Endothelial cell of umbilical vein (primary cell): ENCODE measurements around the gene CTSW. TPM values are rescaled to one million over a fixed set of nuclear protein-coding genes. Genes with fewer than 3 reads are reported as not detected.

ENCODE experiments used
- BruUV-seq: library from RNA; stranded (reverse); fragments of 400-500 nt; replicated peaks from 2 replicates; lab custom pipeline; 2021; lab: Mats Ljungman, UMichigan
- CTCF ChIA-PET: fragments of 300-600, 350-600 bp; sonication (Branson Sonifier 250); formaldehyde crosslinking; loops from one replicate; lab custom pipeline; 2021; ENCODE audit warnings: antibody characterized with exemption, inconsistent platforms; lab: Charles Lee
- POLR2A ChIA-PET: fragments of 300-600, 350-600 bp; sonication (Branson Sonifier 250); formaldehyde crosslinking; loops from one replicate; lab custom pipeline; 2021; ENCODE audit warnings: antibody characterized with exemption, inconsistent platforms; lab: Charles Lee
- DNase-seq: peaks from one replicate; pipeline ENCODE4 v3.0.0-alpha.2; 2011; ENCODE audit warnings: low read depth, low spot score
- FAIRE-seq: peaks from 2 replicates; lab custom pipeline; 2011; peaks lifted over from hg19 to GRCh38; lab: Jason Lieb, UNC
- H2AFZ ChIP-seq: 2 replicates; pipeline ENCODE4 v1.6.0; 2012; ENCODE audit warnings: low read depth, low read length, control low read depth, inconsistent platforms
- H3K27ac ChIP-seq: 2 replicates; pipeline ENCODE4 v1.5.1; 2011; ENCODE audit warnings: low read depth, mild to moderate bottlenecking, control low read depth, low read length, moderate library complexity; ENCODE audit not compliant: insufficient read depth
- H3K27me3 ChIP-seq, 2 experiments: 2 replicates each; pipeline versions ENCODE4 v1.6.0 to v1.6.1; 2011; ENCODE audit warnings: low read length in 2 of 2, mixed read lengths in 1 of 2; ENCODE audit not compliant: control insufficient read depth in 2 of 2, insufficient read depth in 2 of 2
- H3K36me3 ChIP-seq, 2 experiments: 2 replicates in 1 of 2; 3 replicates in 1 of 2; pipeline ENCODE4 v1.5.1; 2011; ENCODE audit warnings: low read length in 2 of 2, mild to moderate bottlenecking in 1 of 2, moderate library complexity in 1 of 2; ENCODE audit not compliant: control insufficient read depth in 2 of 2, insufficient read depth in 2 of 2; ENCODE audit errors: extremely low read depth in 1 of 2
- H3K4me1 ChIP-seq: 3 replicates; pipeline ENCODE4 v1.5.1; 2011; ENCODE audit warnings: mild to moderate bottlenecking, low read length; ENCODE audit not compliant: control insufficient read depth, insufficient read depth; ENCODE audit errors: extremely low read depth
- H3K4me2 ChIP-seq: 2 replicates; pipeline ENCODE4 v1.6.1; 2011; ENCODE audit warnings: low read length, control low read depth, mixed read lengths; ENCODE audit not compliant: insufficient read depth
- H3K4me3 ChIP-seq, 3 experiments: fragments of 200-600 bp in 1 of 3; sonication (generic), shearing (Covaris generic) in 1 of 3; replicated peaks in 1 of 3; 2 replicates each; pipeline ENCODE4 v1.5.1; 2011 to 2016; ENCODE audit warnings: control low read depth in 3 of 3, low read length in 3 of 3, mild to moderate bottlenecking in 2 of 3, inconsistent platforms in 1 of 3, low read depth in 1 of 3, moderate library complexity in 1 of 3; ENCODE audit not compliant: insufficient read depth in 1 of 3
- H3K79me2 ChIP-seq: 2 replicates; pipeline ENCODE4 v1.6.0; 2012; ENCODE audit warnings: low read length, inconsistent platforms; ENCODE audit not compliant: control insufficient read depth, insufficient read depth
- H3K9ac ChIP-seq: replicated peaks from 2 replicates; pipeline ENCODE3; 2011; ENCODE audit warnings: low read length, control low read depth; ENCODE audit not compliant: insufficient read depth; ENCODE audit errors: extremely low read depth
- H3K9me1 ChIP-seq: replicated peaks from 3 replicates; pipeline ENCODE4 v1.6.0; 2011; ENCODE audit warnings: mild to moderate bottlenecking, low read length; ENCODE audit not compliant: control insufficient read depth, insufficient read depth; ENCODE audit errors: extremely low read depth
- H3K9me3 ChIP-seq: replicated peaks from 2 replicates; pipeline ENCODE4 v1.5.1; 2012; ENCODE audit warnings: low read length, inconsistent platforms; ENCODE audit not compliant: control insufficient read depth, insufficient read depth
- H4K20me1 ChIP-seq: replicated peaks from 2 replicates; pipeline ENCODE3; 2011; ENCODE audit warnings: mild to moderate bottlenecking, low read length; ENCODE audit not compliant: control insufficient read depth, insufficient read depth; ENCODE audit errors: extremely low read depth
- EZH2 ChIP-seq: IDR thresholded peaks from 2 replicates; pipeline ENCODE4 v1.6.1; 2012; ENCODE audit warnings: borderline replicate concordance, low read depth, mild to moderate bottlenecking, moderate library complexity, low read length, inconsistent platforms; ENCODE audit not compliant: severe bottlenecking
- FOS ChIP-seq: IDR thresholded peaks from 2 replicates; pipeline ENCODE4 v1.6.1; 2011; ENCODE audit warnings: mild to moderate bottlenecking, low read length, moderate library complexity, borderline replicate concordance; ENCODE audit not compliant: insufficient read depth
- GATA2 ChIP-seq: IDR thresholded peaks from 2 replicates; pipeline ENCODE4 v1.7.0; 2011; ENCODE audit warnings: low read depth, mild to moderate bottlenecking, moderate library complexity, mixed read lengths, low read length; ENCODE audit not compliant: insufficient read length, insufficient read depth
- JUN ChIP-seq: IDR thresholded peaks from 2 replicates; pipeline ENCODE4 v1.6.1; 2011; ENCODE audit warnings: borderline replicate concordance, low read depth; ENCODE audit not compliant: insufficient read length, insufficient read depth
- MAX ChIP-seq: IDR thresholded peaks from 2 replicates; pipeline ENCODE4 v1.6.1; 2011; ENCODE audit not compliant: insufficient read depth, insufficient read length
- MYC ChIP-seq: IDR thresholded peaks from one replicate; pipeline ENCODE4 v1.6.1; 2011; ENCODE audit warnings: mild to moderate bottlenecking, low read depth, low read length
- POLR2A ChIP-seq: IDR thresholded peaks from 2 replicates; pipeline ENCODE4 v1.6.1; 2012; ENCODE audit warnings: low read depth, mild to moderate bottlenecking, control low read depth, low read length
- POLR2AphosphoS5 ChIP-seq: IDR thresholded peaks from 2 replicates; pipeline ENCODE4 v1.6.1; 2012; ENCODE audit warnings: low read depth, mild to moderate bottlenecking, control low read depth, low read length, moderate library complexity; ENCODE audit not compliant: insufficient read depth
- dilution Hi-C: fragments of 300-500 bp; cut with MboI; formaldehyde crosslinking; loops from one replicate; pipeline ENCODE4 v1.15.0; 2019; ENCODE audit warnings: low sequenced_read_pairs; ENCODE audit not compliant: extremely low pct_ligation_motif_present
- intact Hi-C: fragments of 100-400 bp; cut with micrococcal nuclease; formaldehyde crosslinking; loops from one replicate; pipeline ENCODE4 v1.10.0; 2022
- polyA plus RNA-seq, 4 experiments: library from polyadenylated mRNA; depleted of rRNA in 3 of 4; stranded (reverse) in 3 of 4; unstranded in 1 of 4; fragments of >200 nt; gene quantifications; 2 replicates each; pipeline versions ENCODE4 v1.2.1 to v1.2.3, GENCODE V29; 2011 to 2012; ENCODE audit warnings: missing spikeins in 1 of 4
- total RNA-seq: library from RNA; stranded (reverse); gene quantifications from 2 replicates; pipeline ENCODE4 v1.2.3, GENCODE V29; 2021
- TF ChIP-seq, protein P1 (sequence below), 2 donors: IDR thresholded peaks; 1 replicate in 1 of 2; 2 replicates in 1 of 2; pipeline ENCODE4 v1.5.1; 2011; ENCODE audit warnings: low read length in 2 of 2, mild to moderate bottlenecking in 2 of 2, moderate library complexity in 2 of 2, control low read depth in 1 of 2, inconsistent platforms in 1 of 2, low read depth in 1 of 2; ENCODE audit not compliant: insufficient read depth in 1 of 2; ENCODE audit errors: extremely low read depth in 1 of 2

Gene CTSW
- total and polyA plus RNA-seq, 2 donors (not counting 3 experiments of a cell fraction or from before 2014, with no cell fraction given), result not detected

GRCh38 chr11:65883786-65884715 lies 4.4 kb downstream of the CTSW start:
- H2AFZ ChIP-seq, result no peak overlapping the region
- dilution Hi-C loops, result no loop called here
- no peak for FAIRE-seq
- H3K27me3 ChIP-seq, result no peaks in the 10 kb centered on the region
- CTCF ChIA-PET, result interaction anchor here (0.5 to 3.4 kb wide), 49 partner anchors 8 to 344 kb away, joined by 3 to 115 read pairs (median 5); partner anchors contain the start of genes AP5B1, BANF1, CFL1 and EFEMP2
- no peak overlapping the region for H3K4me2 ChIP-seq
- DNase-seq, result no peak
- no peaks in the 10 kb centered on the region for H4K20me1 ChIP-seq
- BruUV-seq, result no TSS peak
- peaks cover 11% of the 10 kb centered on the region for H3K79me2 ChIP-seq
- H3K9me1 ChIP-seq, result no peaks in the 10 kb centered on the region
- TF ChIP-seq, protein P1, sequence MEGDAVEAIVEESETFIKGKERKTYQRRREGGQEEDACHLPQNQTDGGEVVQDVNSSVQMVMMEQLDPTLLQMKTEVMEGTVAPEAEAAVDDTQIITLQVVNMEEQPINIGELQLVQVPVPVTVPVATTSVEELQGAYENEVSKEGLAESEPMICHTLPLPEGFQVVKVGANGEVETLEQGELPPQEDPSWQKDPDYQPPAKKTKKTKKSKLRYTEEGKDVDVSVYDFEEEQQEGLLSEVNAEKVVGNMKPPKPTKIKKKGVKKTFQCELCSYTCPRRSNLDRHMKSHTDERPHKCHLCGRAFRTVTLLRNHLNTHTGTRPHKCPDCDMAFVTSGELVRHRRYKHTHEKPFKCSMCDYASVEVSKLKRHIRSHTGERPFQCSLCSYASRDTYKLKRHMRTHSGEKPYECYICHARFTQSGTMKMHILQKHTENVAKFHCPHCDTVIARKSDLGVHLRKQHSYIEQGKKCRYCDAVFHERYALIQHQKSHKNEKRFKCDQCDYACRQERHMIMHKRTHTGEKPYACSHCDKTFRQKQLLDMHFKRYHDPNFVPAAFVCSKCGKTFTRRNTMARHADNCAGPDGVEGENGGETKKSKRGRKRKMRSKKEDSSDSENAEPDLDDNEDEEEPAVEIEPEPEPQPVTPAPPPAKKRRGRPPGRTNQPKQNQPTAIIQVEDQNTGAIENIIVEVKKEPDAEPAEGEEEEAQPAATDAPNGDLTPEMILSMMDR (IDR thresholded peaks at IDR 0.05; ENCODE audit: extremely low read depth in 1 of 2, insufficient read depth in 1 of 2, low read depth in 1 of 2, low read length in 2 of 2), result no peak
- TF ChIP-seq FOS (no peak), MYC (no peak), GATA2 (no peak), POLR2A (no peak), POLR2AphosphoS5 (no peak), MAX (no peak), JUN (no peak), EZH2 (no peak)
- POLR2A ChIA-PET, result interaction anchor here (1.1 to 1.9 kb wide), 2 partner anchors 14 to 25 kb away, joined by 3 to 17 read pairs; partner anchors contain the start of genes CFL1 and MUS81
- no peak overlapping the region for H3K9ac ChIP-seq
- intact Hi-C loops, result loop anchor here (1.0 kb wide), 1 partner anchor 105 kb away; no protein-coding TSS in a partner anchor
- peaks cover 4 to 30% of the 10 kb centered on the region in 2 experiments for H3K36me3 ChIP-seq
- H3K9me3 ChIP-seq, result no peaks in the 10 kb centered on the region
- H3K4me1 ChIP-seq, result peaks cover 16% of the 10 kb centered on the region
- H3K4me3 ChIP-seq, result no peak overlapping the region
- no peak overlapping the region for H3K27ac ChIP-seq
